OCI-LY1 (cell line): ENCODE results near the gene DTNBP1.

Source experiments
- CTCF ChIP-seq: fragments of 200-600 bp; sonication (generic), shearing (Covaris generic); IDR thresholded peaks from 2 replicates; pipeline ENCODE4 v1.5.1; 2017; ENCODE audit warnings: mild to moderate bottlenecking, antibody characterized with exemption, low read length, moderate library complexity, mixed read lengths
- EZH2 ChIP-seq: fragments of 200-600 bp; sonication (generic), shearing (Covaris generic); IDR thresholded peaks from 2 replicates; pipeline ENCODE4 v1.8.0; 2017; ENCODE audit warnings: borderline replicate concordance, mixed run types, mild to moderate bottlenecking, antibody characterized with exemption, low read length, moderate library complexity, mixed read lengths

GRCh38 chr6:15519681-15520080 lies 143.1 kb downstream of the DTNBP1 start:
- no peak for TF ChIP-seq CTCF
- no peak for TF ChIP-seq EZH2
